Transverse colon (tissue), 4 donors: ENCODE results near the gene TCF3. TPM values are rescaled to one million over a fixed set of nuclear protein-coding genes. Genes with fewer than 3 reads are reported as not detected.

Experiments
- DNase-seq: peaks from one replicate; pipeline ENCODE4 v3.0.0-alpha.2; 2019
- H3K27ac ChIP-seq, 4 donors: fragments of 200-600 bp; sonication (generic); 2 replicates each; pipeline ENCODE4 v1.5.1; 2016 to 2018; ENCODE audit warnings: inconsistent platforms in 4 of 4
- H3K27me3 ChIP-seq: fragments of 200-600 bp; sonication (generic); 2 replicates; pipeline ENCODE4 v1.5.1; 2017; ENCODE audit warnings: inconsistent platforms
- H3K36me3 ChIP-seq, 4 donors: fragments of 200-600 bp; sonication (generic); 2 replicates each; pipeline ENCODE4 v1.5.1; 2017 to 2019; ENCODE audit warnings: inconsistent platforms in 4 of 4
- H3K4me1 ChIP-seq, 4 donors: fragments of 200-600 bp; sonication (generic); 2 replicates each; pipeline ENCODE4 v1.5.1; 2017 to 2020; ENCODE audit warnings: inconsistent platforms in 4 of 4
- H3K4me3 ChIP-seq, 4 donors: fragments of 200-600 bp; sonication (generic); 1 replicate in 1 of 4; 2 replicates in 3 of 4; pipeline versions ENCODE4 v1.5.1 to v1.6.1; 2017 to 2019; ENCODE audit warnings: inconsistent platforms in 4 of 4
- H3K9me3 ChIP-seq, 2 donors: fragments of 200-600 bp; sonication (generic); 2 replicates each; pipeline ENCODE4 v1.5.1; 2017 to 2019; ENCODE audit warnings: inconsistent platforms in 2 of 2
- CTCF ChIP-seq, 5 experiments: fragments of 200-600 bp in 3 of 5; fragments of 450-650 bp in 2 of 5; sonication (generic) in 3 of 5; IDR thresholded peaks; 1 replicate in 2 of 5; 2 replicates in 3 of 5; pipeline ENCODE4 v1.5.1; 2016 to 2017; ENCODE audit warnings: antibody characterized with exemption in 5 of 5, inconsistent platforms in 3 of 5, mild to moderate bottlenecking in 2 of 5, moderate library complexity in 1 of 5
- EP300 ChIP-seq: sonication (generic); formaldehyde crosslinking; IDR thresholded peaks from one replicate; pipeline ENCODE4 v1.6.1; 2017; ENCODE audit warnings: antibody characterized with exemption, low read depth
- POLR2A ChIP-seq: fragments of 450-650 bp; IDR thresholded peaks from one replicate; pipeline ENCODE4 v1.6.1; 2016; ENCODE audit warnings: antibody characterized with exemption, mild to moderate bottlenecking, moderate library complexity
- POLR2AphosphoS5 ChIP-seq, 3 donors: sonication (generic); formaldehyde crosslinking; IDR thresholded peaks; one replicate each; pipeline ENCODE4 v1.6.1; 2016; ENCODE audit warnings: antibody characterized with exemption in 3 of 3
- WGBS, 2 donors: methylation state at CpG; one replicate each; pipeline ENCODE4 v1.1.5; 2018; ENCODE audit warnings: low coverage in 1 of 2; 5-methylcytosine and 5-hydroxymethylcytosine counted together
- in situ Hi-C, 4 donors: fragments of 200-750 bp; cut with MboI; loops; one replicate each; pipeline versions ENCODE4 v1.15.0 to v1.15.1; 2017; ENCODE audit warnings: low sequenced_read_pairs in 3 of 4, low pct_ligation_motif_present in 1 of 4, low pct_unique_long_range_greater_than_20kb in 1 of 4
- intact Hi-C: fragments of 100-400 bp; cut with DNase I; formaldehyde crosslinking; loops from one replicate; pipeline ENCODE4 v1.15.1; 2023; ENCODE audit warnings: low total_unique reads
- total RNA-seq, 4 donors: library from RNA; depleted of rRNA; stranded (reverse); fragments of >200 nt; gene quantifications; one replicate each; pipeline ENCODE4 v1.1.0, GENCODE V29; 2016

The TCF3 gene
- total RNA-seq, 4 donors from 2014 or later = 55.9 to 160 (median 79.7) TPM

- 63 to 83% methylated on average over 3 to 8 of the region's 8 CpGs for WGBS, 2 donors
- peaks cover 0 to 26% (median 10%) of the 10 kb centered on the region in 4 donors for H3K36me3 ChIP-seq
- TF ChIP-seq POLR2AphosphoS5 (IDR thresholded peaks at IDR 0.05) (peak in 2 of 3 donors; percentile 43 to 69), POLR2A (no peak)
- no peak for DNase-seq
- H3K9me3 ChIP-seq = no peaks in the 10 kb centered on the region
- intact Hi-C loops (loop anchor here (1.0 kb wide), 1 partner anchor 47 kb away; no protein-coding TSS in a partner anchor), in situ Hi-C loops (no loop called here)
- H3K4me3 ChIP-seq = no peak overlapping the region
- peak overlapping the region in 3 of 4 donors; percentile 16 to 58 (median 49) for H3K27ac ChIP-seq
- H3K27me3 ChIP-seq = no peaks in the 10 kb centered on the region
- no peaks in the 10 kb centered on the region for H3K4me1 ChIP-seq
Observed at GRCh38 chr19:1616396-1616795, 36.0 kb downstream of the TCF3 start.

GRCh38 chr19:1615156-1615765 lies 37.2 kb downstream of the TCF3 start:
- Histone ChIP-seq H3K4me3 (no peak overlapping the region), H3K27me3 (no peaks in the 10 kb centered on the region), H3K9me3 (no peaks in the 10 kb centered on the region), H3K4me1 (no peaks in the 10 kb centered on the region), H3K36me3 (peaks cover 0 to 30% (median 10%) of the 10 kb centered on the region in 4 donors), H3K27ac (peak overlapping the region in 1 of 4 donors; percentile 22)
- intact Hi-C loops (no loop called here), in situ Hi-C loops (no loop called here)
- no peak for DNase-seq
- TF ChIP-seq POLR2A = no peak
- TF ChIP-seq POLR2AphosphoS5 (IDR thresholded peaks at IDR 0.05) = no peak
- no peak for TF ChIP-seq CTCF (IDR thresholded peaks at IDR 0.05)
- no peak for TF ChIP-seq EP300
- 80 to 94% methylated on average over 4 to 33 of the region's 41 CpGs for WGBS, 2 donors

GRCh38 chr19:1613808-1614570 lies 38.4 kb downstream of the TCF3 start:
- DNase-seq = no peak
- Histone ChIP-seq H3K4me1 (no peaks in the 10 kb centered on the region), H3K9me3 (no peaks in the 10 kb centered on the region), H3K4me3 (no peak overlapping the region), H3K36me3 (peaks cover 0 to 30% (median 10%) of the 10 kb centered on the region in 4 donors), H3K27me3 (no peaks in the 10 kb centered on the region), H3K27ac (no peak overlapping the region)
- TF ChIP-seq CTCF (IDR thresholded peaks at IDR 0.05) = no peak
- no peak for TF ChIP-seq EP300
- TF ChIP-seq POLR2AphosphoS5 (IDR thresholded peaks at IDR 0.05) = no peak
- TF ChIP-seq POLR2A = no peak
- in situ Hi-C loops = no loop called here
- WGBS, 2 donors = 92 to 97% methylated on average over 5 to 27 of the region's 32 CpGs
- intact Hi-C loops = no loop called here

- Histone ChIP-seq H3K9me3 (no peaks in the 10 kb centered on the region), H3K4me3 (no peak overlapping the region), H3K36me3 (peaks cover 0 to 30% (median 10%) of the 10 kb centered on the region in 4 donors), H3K27me3 (no peaks in the 10 kb centered on the region), H3K4me1 (peaks cover 0 to 3% (median 0%) of the 10 kb centered on the region in 4 donors), H3K27ac (no peak overlapping the region)
- in situ Hi-C loops = no loop called here
- 79 to 93% methylated on average over 3 to 9 of the region's 9 CpGs for WGBS, 2 donors
- TF ChIP-seq POLR2A = no peak
- no peak for TF ChIP-seq POLR2AphosphoS5 (IDR thresholded peaks at IDR 0.05)
- TF ChIP-seq CTCF (IDR thresholded peaks at IDR 0.05) = no peak
- TF ChIP-seq EP300 = no peak
- intact Hi-C loops = no loop called here
- DNase-seq = no peak
Observed at GRCh38 chr19:1613146-1613545, 39.3 kb downstream of the TCF3 start.
